NK-92 (cell line): ENCODE results near the gene ADIPOR2.
"Not testable (repeated sequence)": the region's sequence is repeated elsewhere in the genome, so short reads cannot be mapped to it uniquely, and the experiment has no call there.

ENCODE experiments used
- DNase-seq: peaks from one replicate; lab custom pipeline; 2025; ENCODE audit not compliant: unreplicated experiment; lab: John Stamatoyannopoulos, UW

ADIPOR2 gene

DNA sequence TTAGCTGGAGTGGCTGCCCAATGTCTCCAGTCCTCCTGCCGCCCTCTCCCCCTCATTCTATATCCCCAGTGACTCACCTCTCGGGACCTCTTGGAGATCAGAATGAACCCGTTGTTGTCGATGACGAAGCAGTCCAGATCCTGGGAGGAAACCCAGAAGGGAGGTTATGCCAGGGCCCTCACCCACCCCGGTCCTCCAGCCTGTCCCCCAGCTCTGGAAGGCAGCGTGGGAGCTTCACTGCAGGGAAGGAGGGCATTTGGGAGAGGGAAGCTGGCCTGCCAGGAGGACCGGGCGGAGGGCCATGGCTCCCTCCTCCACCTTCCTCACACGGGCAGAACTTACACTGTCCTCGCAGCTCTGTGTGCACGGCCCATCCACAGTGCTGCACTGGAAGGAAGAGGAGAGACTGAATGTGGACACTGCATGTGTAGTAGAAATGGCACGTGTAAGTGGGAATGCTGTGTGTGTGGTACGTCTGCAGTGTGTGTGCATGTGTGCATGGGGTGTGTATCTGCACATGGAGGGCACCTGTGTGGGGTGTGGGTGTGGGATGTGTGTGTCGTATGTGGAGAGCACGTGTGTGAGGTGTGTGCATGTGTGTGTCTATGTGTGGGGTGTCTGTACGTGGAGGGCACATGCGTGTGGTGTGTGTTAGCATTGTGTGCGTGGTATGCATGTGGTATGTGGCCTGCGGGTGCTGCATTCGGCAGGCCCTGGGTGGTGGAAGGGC, 119.5 kb downstream of the ADIPOR2 start:
- DNase-seq, result no peak

DNA sequence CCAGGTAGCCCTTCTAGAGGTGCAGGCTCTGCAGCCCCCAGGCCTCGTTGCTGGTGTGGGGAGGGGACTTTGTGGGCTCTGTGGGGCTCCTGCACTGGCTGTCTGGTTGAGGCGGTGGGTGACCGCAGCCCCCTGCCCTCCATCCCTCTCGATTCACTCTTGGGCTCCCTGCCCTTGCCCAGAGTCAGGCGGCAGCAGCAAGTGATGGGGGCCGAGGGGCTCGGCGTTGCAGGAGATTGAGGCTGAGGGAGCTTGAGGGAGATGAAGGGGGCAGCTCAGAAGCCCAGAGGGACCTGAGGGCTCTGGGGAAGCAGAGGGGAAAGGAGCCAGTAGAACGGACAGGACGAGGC, 120.0 kb downstream of the ADIPOR2 start:
- no peak for DNase-seq

DNA sequence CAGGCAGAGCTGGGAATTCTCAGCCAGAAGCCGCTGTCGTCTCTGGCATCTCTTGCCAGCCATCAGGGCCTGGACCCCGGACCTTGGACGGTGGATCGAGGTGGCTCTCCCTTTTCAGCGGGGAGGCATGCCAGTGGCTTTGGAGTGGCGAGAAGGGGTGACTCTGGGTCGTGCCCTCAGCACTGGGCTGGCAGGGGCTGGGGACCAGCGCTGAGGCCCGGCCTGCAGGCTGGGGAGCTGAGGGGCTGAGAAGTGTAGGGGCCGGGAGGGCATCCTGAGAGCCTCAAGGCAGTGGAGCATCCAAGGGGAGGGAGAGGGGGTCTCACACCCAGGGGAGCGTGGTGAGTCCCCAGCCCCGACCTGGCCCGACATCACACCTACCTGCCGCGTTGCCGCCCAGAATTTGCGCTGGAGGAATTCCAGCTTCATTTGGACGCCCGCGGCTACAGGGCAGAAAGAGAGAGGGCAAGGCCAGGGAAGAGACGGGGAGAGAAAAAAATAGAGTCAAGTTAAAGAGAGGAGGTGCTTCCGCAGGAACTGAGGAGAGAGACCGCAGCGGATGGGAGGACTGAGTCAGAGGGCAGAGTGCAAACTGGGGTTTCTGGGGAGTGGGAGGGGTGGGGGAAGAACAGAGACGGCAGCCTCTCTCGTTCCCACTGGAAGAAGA, 120.5 kb downstream of the ADIPOR2 start:
- DNase-seq, result no peak

DNA sequence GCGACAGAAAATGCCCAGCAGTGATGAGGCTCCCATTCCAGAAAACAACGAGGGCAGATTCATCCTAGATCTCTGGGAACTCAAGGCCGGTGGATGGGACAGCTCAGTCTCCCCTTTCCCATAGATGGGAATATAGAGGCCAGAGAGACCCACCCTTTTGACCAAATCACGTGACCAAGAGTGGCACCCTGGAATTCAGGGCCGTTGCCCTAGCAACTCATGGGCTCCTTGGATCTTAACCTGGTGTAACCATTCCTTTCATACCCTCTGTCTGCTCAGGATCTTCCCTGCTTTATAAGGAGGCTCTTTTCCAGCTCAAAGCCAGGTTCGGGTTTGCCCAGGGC, 121.0 kb downstream of the ADIPOR2 start:
- no peak for DNase-seq

DNA sequence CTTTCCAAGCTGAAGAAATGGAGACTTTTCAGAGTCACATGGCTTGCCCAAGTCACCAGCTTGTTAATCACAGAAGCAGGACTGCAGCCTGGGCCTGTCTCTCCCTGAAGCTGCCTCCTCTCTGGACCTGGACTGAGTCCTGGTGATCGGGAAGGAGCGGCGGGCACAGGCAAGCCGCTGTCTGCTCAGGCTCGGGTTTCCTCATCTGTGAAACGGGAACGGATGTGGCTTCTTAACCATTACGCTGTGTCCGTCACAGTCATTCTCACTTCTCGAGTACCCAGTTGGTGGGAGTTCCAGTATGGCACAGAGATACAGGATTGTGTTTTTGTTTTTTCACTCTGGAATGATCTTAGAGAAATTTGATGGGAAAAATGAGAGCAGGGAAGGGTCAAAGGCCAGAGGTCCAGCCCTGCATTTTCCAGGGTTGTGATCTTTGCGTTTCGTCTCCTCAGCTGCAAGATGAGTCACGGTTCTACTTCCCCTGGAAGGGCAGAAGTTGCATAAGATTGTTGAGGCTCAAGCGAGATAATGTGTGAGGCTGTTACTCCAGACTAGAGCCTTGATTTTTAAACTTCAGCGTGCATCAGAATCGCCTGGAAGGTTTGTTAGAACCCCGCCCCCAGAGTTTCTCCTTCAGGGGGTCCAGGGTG, 121.9 kb downstream of the ADIPOR2 start:
- DNase-seq, result no peak

DNA sequence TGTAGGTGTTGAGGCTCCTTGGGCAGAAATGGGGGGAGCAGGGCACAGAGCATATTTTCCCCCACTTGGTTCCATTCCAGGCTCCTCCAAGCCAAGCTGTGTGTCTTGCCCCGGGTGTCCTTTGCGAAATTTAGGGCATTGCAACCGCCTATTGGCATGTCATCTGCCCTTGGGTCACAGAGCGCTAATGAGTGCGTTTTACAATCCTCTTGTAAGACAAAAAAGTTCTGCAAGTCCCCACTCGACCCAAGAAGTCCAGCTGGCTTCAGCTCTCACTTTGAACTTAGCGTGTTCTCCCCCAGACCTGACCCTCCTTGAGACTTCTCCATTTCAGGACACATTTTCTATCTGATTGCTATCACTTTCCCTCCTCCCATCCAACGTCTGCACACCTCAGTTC, 123.4 kb downstream of the ADIPOR2 start:
- no peak for DNase-seq

DNA sequence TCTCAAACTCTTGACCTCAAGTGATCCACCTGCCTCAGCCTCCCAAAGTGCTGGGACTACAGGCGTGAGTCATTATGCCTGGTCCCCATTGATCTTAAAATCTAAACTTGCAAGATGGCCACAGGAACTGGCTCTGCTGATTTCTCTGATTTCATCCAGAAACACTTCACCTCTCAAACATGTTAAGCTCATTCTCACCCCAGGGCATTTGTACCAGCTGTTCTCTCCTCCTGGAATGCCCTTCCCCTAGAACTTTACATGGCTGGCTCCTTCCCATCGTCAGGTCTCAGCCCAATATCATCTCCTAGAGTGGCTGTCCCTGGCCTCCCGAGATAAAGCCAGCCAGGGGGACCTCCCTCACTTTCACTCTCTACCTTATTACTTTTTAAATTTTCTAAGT, 124.2 kb downstream of the ADIPOR2 start:
- DNase-seq, result no peak

DNA sequence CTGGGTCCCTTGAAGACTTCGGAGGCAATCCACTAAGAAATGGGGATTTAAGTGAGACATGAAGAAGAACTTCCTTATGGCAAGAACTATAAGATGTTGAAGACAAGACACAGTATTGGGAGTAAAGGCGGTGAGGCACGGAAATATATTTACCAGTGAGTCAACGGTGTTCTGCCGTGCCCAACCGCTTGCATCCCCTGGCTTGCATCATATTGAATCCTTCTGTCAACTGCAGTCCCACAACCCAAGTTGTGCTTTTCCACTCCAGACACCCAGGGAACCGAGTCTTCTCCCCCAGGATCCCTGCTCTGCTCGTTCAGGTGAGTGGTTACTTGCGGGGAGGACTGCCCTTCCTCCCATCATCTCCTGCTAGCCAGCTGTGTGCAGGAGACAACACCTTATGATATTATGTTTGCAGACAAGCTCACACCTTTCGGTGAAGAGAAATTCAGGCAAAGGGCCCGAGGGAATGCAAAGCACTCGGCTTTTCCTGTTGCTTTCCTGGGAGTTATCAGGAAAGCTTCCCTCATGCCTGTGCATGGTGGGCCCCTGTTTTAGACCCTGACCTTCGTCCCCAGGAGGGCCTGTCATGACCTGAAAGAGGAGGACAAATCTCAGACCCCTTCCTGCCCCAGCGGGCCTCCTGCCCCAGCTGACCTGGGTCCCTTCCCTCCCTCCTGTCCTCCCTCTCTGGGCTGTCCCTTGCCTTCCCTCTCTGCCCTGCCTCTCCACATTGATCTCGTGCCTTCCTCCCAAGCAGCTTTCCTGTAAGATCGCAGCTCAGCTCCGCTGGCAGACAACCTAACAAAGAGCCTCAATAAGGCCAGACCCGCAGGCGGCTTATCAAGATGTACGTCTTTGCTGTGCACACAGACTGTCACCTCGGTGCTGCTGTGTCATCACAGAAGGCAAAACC, 125.2 kb downstream of the ADIPOR2 start:
- no peak for DNase-seq

DNA sequence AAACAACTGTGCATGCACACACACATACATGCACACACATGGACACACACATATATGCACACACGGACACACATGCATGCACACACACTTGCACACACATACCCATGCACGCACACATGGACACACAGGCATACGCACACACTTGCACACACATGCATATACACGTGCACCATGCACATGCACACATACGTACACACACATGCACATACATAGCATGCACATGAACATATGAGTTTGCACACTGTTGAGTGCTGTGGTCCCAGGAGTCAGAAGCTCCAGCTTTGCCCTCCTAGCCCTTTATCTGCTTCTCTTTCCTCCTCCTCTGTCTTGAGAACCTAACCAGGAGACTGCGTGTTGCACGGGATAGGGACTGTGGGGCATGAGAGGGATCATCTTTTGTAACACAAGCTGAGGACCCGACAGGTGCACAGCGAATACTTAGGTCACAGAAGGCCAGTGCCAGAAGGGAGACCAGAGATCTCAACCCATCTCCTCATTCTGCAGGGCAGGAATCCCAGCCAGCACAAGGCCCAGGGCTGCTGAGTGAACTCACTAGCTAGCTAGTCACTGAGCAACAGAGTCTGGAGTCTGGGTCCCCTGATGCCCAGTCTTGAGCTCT, 126.0 kb downstream of the ADIPOR2 start:
- no peak for DNase-seq

DNA sequence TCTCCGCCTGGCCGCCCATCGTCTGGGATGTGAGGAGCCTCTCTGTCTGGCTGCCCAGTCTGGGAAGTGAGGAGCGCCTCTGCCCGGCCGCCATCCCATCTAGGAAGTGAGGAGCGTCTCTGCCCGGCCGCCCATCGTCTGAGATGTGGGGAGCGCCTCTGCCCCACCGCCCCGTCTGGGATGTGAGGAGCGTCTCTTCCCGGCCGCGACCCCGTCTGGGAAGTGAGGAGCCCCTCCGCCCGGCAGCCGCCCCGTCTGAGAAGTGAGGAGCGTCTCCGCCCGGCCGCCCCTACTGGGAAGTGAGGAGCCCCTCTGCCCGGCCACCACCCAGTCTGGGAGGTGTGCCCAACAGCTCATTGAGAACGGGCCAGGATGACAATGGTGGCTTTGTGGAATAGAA, 127.1 kb downstream of the ADIPOR2 start:
- DNase-seq, result not testable (repeated sequence)

DNA sequence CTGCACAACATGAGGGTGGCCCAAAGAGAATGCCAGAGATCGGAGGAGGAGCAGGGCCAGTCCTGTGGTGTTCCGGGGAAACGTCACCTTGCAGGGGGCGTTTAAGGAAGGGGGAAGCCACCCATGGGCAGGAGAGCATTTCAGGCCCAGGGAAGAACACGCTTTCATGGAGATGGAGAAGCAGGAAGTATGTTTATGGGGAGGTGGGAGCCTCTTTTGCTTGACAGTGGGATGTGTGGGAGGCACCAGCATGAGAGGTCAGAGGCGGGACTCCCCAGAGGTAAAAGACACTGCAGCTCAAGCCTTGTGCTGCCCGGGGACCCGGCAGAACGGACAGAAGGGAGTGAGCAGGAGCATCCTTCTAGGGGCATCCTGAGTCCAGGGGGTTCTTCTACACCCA, 128.2 kb downstream of the ADIPOR2 start:
- no peak for DNase-seq

DNA sequence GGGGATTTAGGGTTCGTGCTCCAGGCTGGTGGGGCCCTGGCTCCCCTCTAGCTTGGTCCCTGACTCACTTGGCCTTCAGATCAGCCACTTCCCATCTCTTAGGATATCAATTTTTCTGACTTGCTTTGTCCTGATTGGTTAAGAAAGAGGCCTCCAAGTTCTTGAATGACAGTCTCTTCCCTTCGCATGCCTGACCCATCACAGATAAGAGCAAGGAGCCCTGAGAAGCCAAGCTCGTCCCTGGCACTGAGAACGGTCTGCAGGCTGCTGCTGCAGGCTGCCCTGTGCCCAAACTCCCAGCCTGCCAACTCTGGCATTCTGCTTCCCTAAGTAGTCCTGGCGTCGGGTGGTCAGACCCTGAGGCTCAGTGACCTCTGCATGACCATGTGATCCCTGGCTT, 128.7 kb downstream of the ADIPOR2 start:
- no peak for DNase-seq

DNA sequence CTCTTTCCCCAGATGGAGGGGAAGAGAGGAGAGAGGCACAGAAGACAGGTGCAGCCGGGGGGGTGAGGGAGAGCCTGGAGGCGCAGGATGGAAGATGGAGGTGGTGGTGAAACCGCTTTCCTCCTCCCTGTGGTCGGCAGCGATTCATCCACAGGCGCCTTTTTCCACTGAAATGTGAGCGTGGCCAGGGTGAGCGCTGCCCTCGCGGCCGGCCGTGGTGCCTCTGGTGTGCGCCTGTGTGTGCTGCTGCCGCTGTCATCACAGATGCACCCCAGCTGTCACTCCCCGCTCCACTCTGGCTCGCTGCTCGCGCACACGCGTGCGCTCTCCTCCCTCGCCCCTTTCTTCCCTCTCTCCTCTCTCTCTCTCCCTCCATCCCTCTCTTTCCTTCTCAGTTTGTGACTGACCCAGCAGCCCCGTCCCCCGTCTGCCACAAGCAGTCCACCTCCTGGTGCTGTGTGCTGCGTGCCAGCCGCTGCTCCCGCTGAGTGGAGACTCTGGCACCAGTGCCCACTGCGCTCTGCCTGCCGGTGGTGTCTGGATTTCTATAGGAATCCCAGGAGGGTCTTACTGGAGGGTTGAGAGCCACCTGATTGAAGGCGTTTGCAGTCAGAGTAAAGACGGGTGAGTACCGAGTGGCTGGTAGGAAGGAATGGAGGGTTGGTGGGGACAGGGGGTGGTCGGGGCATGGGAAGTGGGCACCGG, 129.5 kb downstream of the ADIPOR2 start, which contains the start of gene LRTM2:
LRTM2 (plus strand) TSS at position 375 of the 705 bp plus-strand sequence. CDS start 7,584 bp downstream, outside the sequence.
- DNase-seq, result no peak

DNA sequence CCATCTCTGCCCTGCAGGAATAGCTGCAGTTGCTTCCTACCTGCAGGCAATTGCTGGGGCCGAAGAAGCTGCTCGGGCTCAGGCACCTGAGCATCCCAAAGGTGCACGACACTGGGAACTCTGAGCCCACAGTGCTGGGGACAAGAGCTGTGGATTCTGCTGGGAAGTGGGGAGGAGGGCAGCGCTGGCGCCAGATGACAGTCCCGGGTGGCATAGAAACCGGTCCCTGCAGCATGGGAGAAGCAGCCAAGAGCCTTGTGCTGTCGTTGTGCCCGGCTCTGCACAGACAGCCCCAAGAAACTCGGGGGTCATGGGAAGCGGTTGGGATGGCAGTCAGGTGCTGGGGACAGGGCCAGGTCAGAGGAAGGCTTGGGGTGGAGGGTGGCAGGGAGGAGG, 130.0 kb downstream of the ADIPOR2 start:
- DNase-seq, result no peak

DNA sequence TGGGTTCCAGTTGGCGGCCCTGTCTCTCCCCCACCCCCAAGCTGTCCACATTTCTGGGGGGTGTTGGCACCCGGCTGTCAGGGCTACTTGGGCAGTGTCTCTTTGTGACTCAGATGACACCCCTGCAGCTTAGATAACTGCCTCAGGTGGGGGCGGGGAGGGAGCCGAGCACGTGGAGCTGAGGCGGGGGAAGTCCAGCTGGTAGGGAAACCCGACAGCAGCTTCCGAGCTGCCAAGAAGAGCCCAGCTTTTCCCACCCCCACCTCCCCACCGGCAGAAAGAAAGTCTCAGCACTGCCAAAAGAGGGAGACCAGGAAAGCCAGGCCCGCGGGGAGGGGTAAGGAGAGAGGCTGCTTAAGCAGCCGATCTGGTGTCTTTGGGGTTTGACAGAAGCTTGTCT, 130.9 kb downstream of the ADIPOR2 start:
- no peak for DNase-seq

DNA sequence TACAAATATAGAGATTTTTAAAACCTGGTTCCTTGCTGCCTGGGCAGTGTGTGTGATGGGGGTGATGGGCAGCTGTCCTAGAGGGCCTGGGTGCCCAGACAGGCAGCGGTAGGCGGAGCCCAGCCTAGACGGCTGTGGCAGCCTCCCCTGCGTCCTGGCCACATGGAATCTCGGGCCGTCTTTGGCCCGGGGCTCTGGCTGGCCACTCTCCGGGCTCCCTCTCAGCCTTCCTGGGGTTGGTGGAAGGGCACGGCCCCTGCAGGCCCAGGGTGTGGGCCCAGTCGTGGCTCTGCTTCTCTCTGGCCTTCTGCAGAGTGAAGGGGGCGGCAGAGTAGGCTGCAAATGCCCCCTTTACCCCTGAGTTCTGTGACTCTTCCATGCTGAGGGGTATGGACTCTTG, 131.8 kb downstream of the ADIPOR2 start:
- no peak for DNase-seq

DNA sequence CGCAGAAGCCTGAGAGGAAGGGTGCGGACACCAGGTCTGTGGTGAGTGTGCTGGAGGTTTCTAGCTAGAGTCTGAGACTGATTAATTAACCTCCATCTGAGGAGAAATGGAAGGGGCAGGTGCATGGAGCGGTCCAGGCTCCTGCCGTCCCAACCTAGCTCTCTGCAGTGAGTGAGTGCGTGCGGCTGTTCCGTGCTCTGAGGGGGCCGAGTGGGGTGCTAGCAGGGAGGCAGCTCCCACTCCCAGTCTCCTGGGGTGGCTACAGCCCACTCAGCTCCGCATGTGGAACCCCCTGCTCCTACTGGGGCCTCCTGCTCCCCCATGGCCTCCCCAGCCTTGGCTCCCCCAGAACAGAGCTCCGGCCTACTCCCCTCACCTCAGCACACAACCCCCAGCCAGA, 132.4 kb downstream of the ADIPOR2 start:
- DNase-seq, result no peak

DNA sequence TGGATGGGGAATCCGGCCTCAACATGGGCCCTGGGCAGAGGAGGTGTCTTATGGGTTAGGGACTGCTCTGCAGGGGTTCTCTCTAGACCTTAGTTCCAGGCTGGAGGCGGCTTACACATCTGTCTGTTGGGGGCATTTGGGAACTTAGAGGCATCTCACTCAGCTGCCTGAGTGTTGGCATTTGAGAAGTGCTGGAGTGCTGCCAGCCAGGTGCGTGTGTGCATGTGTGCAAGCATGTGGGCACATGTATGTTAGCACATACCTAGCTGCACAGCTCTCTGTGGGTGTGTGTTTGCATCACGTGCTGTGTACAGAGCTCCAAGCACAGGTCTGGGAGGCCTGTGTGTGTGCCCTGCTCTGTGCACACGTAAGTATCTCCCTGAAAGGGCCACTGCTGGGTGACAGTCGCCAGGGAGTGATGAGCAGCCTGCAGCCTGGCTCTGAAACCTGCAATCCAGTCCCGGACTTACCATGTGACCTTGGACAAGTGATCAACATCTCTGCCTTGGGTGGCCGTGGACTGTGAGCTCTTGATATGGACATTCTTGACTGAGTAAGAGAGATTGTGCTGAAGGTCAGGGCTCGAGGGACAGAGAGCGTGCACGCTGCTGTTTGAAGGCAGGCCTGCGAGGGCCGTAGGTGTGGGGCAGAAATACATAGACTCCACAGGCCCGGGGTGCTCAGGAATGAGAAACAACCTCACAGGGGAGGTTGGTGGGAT, 134.7 kb downstream of the ADIPOR2 start:
- no peak for DNase-seq

DNA sequence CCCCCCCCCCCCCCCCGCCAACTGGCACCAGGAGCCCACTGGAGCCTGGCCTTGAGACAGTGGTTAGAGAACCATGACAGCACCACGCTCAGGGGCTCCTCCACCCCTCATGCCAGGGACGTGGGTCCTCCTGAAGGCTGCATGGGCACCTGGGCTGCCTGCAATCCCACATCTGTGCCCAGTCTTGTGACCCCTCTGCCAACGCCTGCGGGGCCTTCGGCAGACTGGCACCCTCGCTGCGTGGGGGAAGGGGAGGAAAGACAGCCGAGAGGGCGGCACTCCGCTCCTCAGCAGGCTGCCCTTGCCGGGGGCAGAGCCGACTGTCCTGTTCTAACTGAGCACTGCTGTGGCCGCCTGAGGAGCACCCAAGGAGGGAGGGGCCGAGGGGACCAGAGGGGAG, 135.5 kb downstream of the ADIPOR2 start:
- DNase-seq, result no peak
